Lower lobe of right lung (tissue), 2 donors: ENCODE results near the gene SETD1A. TPM values are rescaled to one million over a fixed set of nuclear protein-coding genes. Genes with fewer than 3 reads are reported as not detected.
A peak's percentile ranks its signal among the peaks of the same experiment; 100 is the strongest.

Experiments used
- ATAC-seq, 2 donors: fragments of 200-7000 bp; cut with Tn5 transposase; one replicate each; pipeline ENCODE4 v1.9.1; 2020 to 2022; ENCODE audit warnings: mild to moderate bottlenecking in 2 of 2, moderate library complexity in 2 of 2
- DNase-seq: peaks from one replicate; pipeline ENCODE4 v3.0.0-alpha.2; 2020
- H3K27ac ChIP-seq: fragments of 200-600 bp; one replicate; pipeline ENCODE4 v1.8.0; 2022
- H3K27me3 ChIP-seq: fragments of 200-600 bp; one replicate; pipeline ENCODE4 v1.8.0; 2022; ENCODE audit warnings: low read depth
- H3K36me3 ChIP-seq: fragments of 200-600 bp; one replicate; pipeline ENCODE4 v1.8.0; 2022; ENCODE audit warnings: mild to moderate bottlenecking
- H3K4me1 ChIP-seq: fragments of 200-600 bp; one replicate; pipeline ENCODE4 v1.8.0; 2022
- H3K4me3 ChIP-seq: fragments of 200-600 bp; one replicate; pipeline ENCODE4 v1.8.0; 2022; ENCODE audit warnings: mild to moderate bottlenecking
- H3K9me3 ChIP-seq: fragments of 200-600 bp; one replicate; pipeline ENCODE4 v1.8.0; 2022
- intact Hi-C: fragments of 100-400 bp; cut with DNase I; formaldehyde crosslinking; loops from one replicate; pipeline ENCODE4 v1.11.0; 2022
- total RNA-seq: library from RNA; stranded (reverse); fragmentation: NEBNext Ultra II Directional; extraction: Animal tissue kit (Norgen Biotek cat#: 25700); gene quantifications from one replicate; pipeline ENCODE4 v1.2.1, GENCODE V29; 2021
- TF ChIP-seq, protein P1 (sequence below): fragments of 200-600 bp; IDR thresholded peaks from one replicate; pipeline ENCODE4 v1.8.0; 2022; ENCODE audit warnings: antibody characterized with exemption, mild to moderate bottlenecking
- donor health status: DM: no; HTN: yes; CAD: no; lungs with severe emphysema.

Gene SETD1A
- total RNA-seq, 1 donor from 2014 or later = 15.0 TPM

DNA sequence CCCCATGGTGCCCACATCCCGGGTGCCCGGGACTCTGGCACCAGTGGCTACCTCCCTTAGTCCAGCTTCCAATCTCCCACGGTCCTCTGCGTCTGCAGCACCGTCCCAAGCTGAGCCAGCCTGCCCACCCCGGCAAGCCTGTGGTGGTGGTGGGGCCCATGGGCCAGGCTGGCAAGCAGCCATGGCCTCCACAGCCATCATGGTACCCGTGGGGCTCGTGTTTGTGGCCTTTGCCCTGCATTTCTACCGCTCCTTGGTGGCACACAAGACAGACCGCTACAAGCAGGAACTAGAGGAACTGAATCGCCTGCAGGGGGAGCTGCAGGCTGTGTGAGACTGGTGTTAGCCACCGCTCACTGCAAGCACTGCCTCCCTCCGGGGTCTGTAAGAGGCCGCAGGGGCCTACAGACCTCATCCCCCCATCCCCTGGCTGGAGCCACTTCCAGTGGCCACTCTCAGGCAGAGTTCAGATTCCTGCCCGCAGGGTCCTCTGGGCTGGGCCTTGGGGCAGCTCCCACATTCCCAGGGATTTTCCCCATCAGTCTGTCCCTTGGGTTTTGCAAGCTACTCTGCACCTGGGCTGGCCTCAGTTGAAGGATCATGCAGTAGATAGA, 3.9 kb upstream of the SETD1A start:
- no peaks in the 10 kb centered on the region for H3K9me3 ChIP-seq
- peaks cover 50% of the 10 kb centered on the region for H3K4me1 ChIP-seq
- ATAC-seq (no peak), DNase-seq (peak; percentile 69)
- TF ChIP-seq, protein P1, sequence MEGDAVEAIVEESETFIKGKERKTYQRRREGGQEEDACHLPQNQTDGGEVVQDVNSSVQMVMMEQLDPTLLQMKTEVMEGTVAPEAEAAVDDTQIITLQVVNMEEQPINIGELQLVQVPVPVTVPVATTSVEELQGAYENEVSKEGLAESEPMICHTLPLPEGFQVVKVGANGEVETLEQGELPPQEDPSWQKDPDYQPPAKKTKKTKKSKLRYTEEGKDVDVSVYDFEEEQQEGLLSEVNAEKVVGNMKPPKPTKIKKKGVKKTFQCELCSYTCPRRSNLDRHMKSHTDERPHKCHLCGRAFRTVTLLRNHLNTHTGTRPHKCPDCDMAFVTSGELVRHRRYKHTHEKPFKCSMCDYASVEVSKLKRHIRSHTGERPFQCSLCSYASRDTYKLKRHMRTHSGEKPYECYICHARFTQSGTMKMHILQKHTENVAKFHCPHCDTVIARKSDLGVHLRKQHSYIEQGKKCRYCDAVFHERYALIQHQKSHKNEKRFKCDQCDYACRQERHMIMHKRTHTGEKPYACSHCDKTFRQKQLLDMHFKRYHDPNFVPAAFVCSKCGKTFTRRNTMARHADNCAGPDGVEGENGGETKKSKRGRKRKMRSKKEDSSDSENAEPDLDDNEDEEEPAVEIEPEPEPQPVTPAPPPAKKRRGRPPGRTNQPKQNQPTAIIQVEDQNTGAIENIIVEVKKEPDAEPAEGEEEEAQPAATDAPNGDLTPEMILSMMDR = peak; percentile 65
- H3K36me3 ChIP-seq = no peaks in the 10 kb centered on the region
- intact Hi-C loops = no loop called here
- no peak overlapping the region for H3K4me3 ChIP-seq
- no peak overlapping the region for H3K27ac ChIP-seq
- no peaks in the 10 kb centered on the region for H3K27me3 ChIP-seq

DNA sequence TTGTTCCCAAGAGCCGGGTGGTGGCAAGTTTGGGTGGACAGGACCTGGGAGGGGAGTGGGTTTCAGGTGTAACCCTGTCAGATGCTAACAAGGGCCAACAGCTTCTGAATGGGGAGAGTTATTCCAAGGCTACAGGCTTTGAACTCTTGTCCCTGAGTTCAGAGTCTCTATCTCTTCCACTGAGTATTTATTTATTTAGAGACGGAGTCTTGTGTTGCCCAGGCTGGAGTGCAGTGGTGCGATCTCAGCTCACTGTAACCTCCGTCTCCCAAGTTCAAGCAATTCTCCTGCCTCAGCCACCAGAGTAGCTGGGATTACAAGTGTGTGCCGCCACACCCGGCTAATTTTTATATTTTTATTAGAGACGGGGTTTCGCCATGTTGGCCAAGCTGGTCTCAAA, 2.6 kb upstream of the SETD1A start:
- no peaks in the 10 kb centered on the region for H3K27me3 ChIP-seq
- TF ChIP-seq, protein P1 = no peak
- H3K4me3 ChIP-seq = no peak overlapping the region
- H3K27ac ChIP-seq = no peak overlapping the region
- peaks cover 10% of the 10 kb centered on the region for H3K36me3 ChIP-seq
- ATAC-seq (no peak), DNase-seq (no peak)
- intact Hi-C loops = no loop called here
- no peaks in the 10 kb centered on the region for H3K9me3 ChIP-seq
- peaks cover 56% of the 10 kb centered on the region for H3K4me1 ChIP-seq

DNA sequence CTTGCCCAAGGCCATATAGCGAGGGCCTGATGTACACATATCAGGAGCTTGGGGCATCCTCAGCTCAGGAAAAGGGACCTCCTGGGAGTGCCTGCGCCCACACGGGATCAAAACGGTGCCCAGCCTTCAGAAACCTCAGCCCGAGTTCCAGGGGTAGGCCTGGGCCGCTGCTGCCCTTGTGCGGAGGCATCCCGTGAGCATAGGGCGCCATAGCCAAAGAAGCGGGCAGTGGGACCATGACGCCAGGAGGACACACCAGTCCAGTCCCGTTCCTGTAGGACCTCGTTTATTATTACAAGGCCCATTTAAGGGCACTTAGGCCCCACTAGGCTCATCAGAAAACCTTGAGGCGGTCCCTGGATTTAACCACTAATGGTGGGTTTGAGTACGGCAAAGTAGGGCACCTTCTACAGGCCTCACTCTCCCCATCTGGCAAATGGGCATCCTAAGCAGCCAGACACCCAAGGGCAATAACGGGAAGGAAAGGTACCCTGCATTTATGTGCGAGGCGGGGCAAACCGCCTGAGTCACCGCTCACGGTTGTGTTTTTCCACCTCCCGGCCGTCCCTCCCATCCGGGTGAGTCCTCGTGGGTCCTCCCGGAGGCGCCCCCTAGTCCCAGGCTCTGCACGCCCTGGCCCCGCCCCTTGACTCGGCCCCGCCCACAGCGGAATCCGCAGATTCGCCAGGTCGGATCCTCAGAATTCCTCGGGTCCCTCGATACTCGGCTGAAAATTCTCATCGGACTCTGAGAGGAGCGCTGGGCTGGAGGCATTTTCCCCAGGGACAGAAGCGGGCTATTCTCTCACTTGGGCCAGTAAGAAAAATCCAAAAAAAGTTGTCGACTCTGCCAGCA, 726 bp upstream of the SETD1A start:
- Histone ChIP-seq H3K27me3 (no peaks in the 10 kb centered on the region), H3K9me3 (no peaks in the 10 kb centered on the region), H3K4me1 (peaks cover 37% of the 10 kb centered on the region), H3K4me3 (peak overlapping the region; percentile 82), H3K36me3 (peaks cover 28% of the 10 kb centered on the region), H3K27ac (peak overlapping the region; percentile 98)
- DNase-seq = peak; percentile 87
- intact Hi-C loops = no loop called here
- TF ChIP-seq, protein P1 = peak; percentile 39
- peak; percentile 88 for ATAC-seq

DNA sequence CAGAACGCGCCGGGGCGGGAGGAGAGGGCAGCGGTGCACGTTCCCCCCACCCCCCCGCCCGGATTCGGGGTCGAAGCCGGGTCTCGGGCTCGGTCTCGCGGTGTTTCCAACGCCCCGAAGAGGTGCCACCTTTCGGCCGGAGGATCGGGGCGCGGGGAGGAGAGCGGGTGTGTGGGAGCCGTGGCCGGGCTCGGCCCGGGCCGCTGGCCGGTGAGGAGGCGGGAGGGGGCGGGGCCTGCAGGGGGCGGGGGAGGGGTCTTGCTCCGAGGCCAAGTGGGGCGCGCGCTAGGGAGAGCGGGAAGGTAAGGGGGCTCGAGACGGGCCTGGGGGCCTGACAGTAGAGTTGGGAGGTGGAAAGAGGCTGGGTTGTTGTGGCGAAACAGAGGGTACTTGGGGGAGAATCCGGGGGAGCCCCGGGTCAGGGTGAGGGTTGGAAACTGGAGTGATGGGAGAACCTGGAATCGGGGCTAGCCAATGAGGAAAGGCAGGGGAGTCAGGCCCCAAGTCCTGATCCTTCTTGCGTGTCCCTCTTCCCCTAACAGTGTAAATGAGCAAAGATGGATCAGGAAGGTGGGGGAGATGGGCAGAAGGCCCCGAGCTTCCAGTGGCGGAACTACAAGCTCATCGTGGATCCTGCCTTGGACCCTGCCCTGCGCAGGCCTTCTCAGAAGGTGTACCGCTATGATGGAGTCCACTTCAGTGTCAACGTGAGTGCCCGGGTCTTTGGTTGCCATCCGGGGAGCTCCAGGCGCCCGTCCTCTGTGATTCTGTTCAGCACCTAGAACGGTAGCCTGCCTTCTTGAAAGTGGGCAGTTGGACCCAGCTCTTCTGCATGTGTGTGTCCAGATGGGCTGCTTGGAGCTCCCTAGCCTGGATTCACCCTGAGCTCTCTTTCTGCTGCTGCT, 873 bp downstream of the SETD1A start:
- peaks cover 44% of the 10 kb centered on the region for H3K36me3 ChIP-seq

DNA sequence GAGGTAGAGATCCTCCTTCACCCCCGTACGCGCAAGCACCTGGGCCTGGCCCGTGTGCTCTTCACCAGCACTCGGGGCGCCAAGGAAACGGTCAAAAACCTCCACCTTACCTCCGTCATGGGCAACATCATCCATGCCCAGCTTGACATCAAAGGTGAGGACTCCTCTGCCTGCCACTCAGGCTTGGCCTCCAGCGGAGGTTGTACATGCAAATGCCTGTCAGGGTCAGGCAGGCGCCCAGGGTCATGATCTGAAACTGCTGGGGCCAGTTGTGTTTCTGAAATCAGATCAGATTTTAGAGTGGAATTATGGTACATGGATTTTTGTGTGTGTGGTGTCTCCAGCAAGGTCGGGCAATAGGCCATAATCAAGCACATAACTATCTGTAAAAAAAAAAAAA, 3.8 kb downstream of the SETD1A start:
- ATAC-seq (no peak), DNase-seq (no peak)
- Histone ChIP-seq H3K4me1 (peaks cover 18% of the 10 kb centered on the region), H3K9me3 (no peaks in the 10 kb centered on the region), H3K27me3 (no peaks in the 10 kb centered on the region), H3K27ac (no peak overlapping the region), H3K36me3 (peaks cover 73% of the 10 kb centered on the region), H3K4me3 (no peak overlapping the region)
- TF ChIP-seq, protein P1 = no peak
- intact Hi-C loops = no loop called here

More for the DNA sequence above, 873 bp downstream of the SETD1A start:
- Histone ChIP-seq H3K27ac (peak overlapping the region; percentile 98), H3K27me3 (no peaks in the 10 kb centered on the region), H3K4me1 (peaks cover 25% of the 10 kb centered on the region), H3K4me3 (peak overlapping the region; percentile 82), H3K9me3 (no peaks in the 10 kb centered on the region)
- DNase-seq (peak; percentile 68), ATAC-seq (peak; percentile 9 to 39)
- intact Hi-C loops = no loop called here
- TF ChIP-seq, protein P1 = no peak
